ENCODE data around the gene AKT3.

DNA sequence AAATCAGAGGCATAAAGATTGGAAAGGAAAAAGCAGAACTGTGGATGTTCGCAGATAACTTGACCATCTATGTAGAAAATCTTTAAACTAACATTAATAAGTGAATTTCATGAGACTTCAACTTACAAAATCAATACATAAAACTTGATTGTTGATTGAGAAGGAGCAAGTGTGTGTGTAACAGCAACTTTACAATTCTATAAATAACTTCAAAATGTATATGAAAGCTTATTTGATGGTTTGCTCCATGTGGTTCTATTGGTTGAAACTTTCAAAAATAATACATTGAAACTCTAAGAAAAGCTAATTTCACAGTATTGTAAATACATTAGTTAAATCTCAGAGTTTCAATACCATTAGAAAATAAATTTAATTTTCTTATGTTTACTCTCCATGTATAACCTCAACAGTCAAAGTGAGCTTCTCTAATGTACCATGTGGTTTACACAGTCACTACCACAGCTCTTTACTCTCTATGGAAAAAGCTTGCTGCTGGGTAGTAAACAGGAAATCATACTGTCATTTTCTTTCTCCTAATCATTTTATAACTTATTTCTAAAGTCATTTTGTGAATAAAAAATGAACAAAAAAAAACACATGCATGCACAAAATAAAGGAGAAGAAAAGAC is 12.0 kb downstream of the AKT3 start:
- TF ChIP-seq RAD21 (IDR thresholded peaks at IDR 0.05; ENCODE audit: low read depth) (no peak), YY1 (IDR thresholded peaks at IDR 0.05; ENCODE audit: low read depth) (no peak), CREB1 (IDR thresholded peaks at IDR 0.05; ENCODE audit: low read depth) (no peak), TCF12 (IDR thresholded peaks at IDR 0.05; ENCODE audit: low read depth) (no peak), ZBTB7A (IDR thresholded peaks at IDR 0.05; ENCODE audit: low read depth) (no peak), MAX (IDR thresholded peaks at IDR 0.05) (no peak), EP300 (IDR thresholded peaks at IDR 0.05; ENCODE audit: borderline replicate concordance) (no peak), CEBPB (IDR thresholded peaks at IDR 0.05) (no peak), NFIC (IDR thresholded peaks at IDR 0.05) (no peak), TAF1 (IDR thresholded peaks at IDR 0.05; ENCODE audit: low read depth) (no peak), FOXM1 (IDR thresholded peaks at IDR 0.05; ENCODE audit: borderline replicate concordance, low read depth) (no peak)
- TF ChIP-seq, protein P1, sequence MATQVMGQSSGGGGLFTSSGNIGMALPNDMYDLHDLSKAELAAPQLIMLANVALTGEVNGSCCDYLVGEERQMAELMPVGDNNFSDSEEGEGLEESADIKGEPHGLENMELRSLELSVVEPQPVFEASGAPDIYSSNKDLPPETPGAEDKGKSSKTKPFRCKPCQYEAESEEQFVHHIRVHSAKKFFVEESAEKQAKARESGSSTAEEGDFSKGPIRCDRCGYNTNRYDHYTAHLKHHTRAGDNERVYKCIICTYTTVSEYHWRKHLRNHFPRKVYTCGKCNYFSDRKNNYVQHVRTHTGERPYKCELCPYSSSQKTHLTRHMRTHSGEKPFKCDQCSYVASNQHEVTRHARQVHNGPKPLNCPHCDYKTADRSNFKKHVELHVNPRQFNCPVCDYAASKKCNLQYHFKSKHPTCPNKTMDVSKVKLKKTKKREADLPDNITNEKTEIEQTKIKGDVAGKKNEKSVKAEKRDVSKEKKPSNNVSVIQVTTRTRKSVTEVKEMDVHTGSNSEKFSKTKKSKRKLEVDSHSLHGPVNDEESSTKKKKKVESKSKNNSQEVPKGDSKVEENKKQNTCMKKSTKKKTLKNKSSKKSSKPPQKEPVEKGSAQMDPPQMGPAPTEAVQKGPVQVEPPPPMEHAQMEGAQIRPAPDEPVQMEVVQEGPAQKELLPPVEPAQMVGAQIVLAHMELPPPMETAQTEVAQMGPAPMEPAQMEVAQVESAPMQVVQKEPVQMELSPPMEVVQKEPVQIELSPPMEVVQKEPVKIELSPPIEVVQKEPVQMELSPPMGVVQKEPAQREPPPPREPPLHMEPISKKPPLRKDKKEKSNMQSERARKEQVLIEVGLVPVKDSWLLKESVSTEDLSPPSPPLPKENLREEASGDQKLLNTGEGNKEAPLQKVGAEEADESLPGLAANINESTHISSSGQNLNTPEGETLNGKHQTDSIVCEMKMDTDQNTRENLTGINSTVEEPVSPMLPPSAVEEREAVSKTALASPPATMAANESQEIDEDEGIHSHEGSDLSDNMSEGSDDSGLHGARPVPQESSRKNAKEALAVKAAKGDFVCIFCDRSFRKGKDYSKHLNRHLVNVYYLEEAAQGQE (IDR thresholded peaks at IDR 0.05; ENCODE audit: low read depth), result no peak
- TF ChIP-seq, protein P2, sequence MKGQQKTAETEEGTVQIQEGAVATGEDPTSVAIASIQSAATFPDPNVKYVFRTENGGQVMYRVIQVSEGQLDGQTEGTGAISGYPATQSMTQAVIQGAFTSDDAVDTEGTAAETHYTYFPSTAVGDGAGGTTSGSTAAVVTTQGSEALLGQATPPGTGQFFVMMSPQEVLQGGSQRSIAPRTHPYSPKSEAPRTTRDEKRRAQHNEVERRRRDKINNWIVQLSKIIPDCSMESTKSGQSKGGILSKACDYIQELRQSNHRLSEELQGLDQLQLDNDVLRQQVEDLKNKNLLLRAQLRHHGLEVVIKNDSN (IDR thresholded peaks at IDR 0.05), result no peak
